Esophagus squamous epithelium (tissue), 5 donors: Measurements from ENCODE around the gene KIAA1614. TPM values are rescaled to one million over a fixed set of nuclear protein-coding genes. Genes with fewer than 3 reads are reported as not detected.

Experiments
- DNase-seq: peaks from one replicate; lab custom pipeline; 2025; lab: John Stamatoyannopoulos, UW
- H3K27ac ChIP-seq, 4 donors: fragments of 200-600 bp; sonication (generic); one replicate each; pipeline ENCODE4 v1.5.1; 2016 to 2019; ENCODE audit warnings: mild to moderate bottlenecking in 1 of 4
- H3K27me3 ChIP-seq, 4 donors: fragments of 200-600 bp; sonication (generic); 1 replicate in 3 of 4; 2 replicates in 1 of 4; pipeline versions ENCODE4 v1.5.1 to v1.6.0; 2017 to 2021; ENCODE audit warnings: antibody characterized with exemption in 1 of 4
- H3K36me3 ChIP-seq, 3 donors: fragments of 200-600 bp; sonication (generic); one replicate each; pipeline ENCODE4 v1.5.1; 2016 to 2019
- H3K4me1 ChIP-seq, 3 donors: fragments of 200-600 bp; sonication (generic); one replicate each; pipeline ENCODE4 v1.5.1; 2017 to 2019
- H3K4me3 ChIP-seq, 4 donors: fragments of 200-600 bp; sonication (generic); 1 replicate in 3 of 4; 2 replicates in 1 of 4; pipeline ENCODE4 v1.5.1; 2016 to 2019; ENCODE audit warnings: mild to moderate bottlenecking in 2 of 4, moderate library complexity in 1 of 4
- H3K9me3 ChIP-seq, 3 donors: fragments of 200-600 bp; sonication (generic); one replicate each; pipeline ENCODE4 v1.5.1; 2016 to 2019
- POLR2A ChIP-seq, 4 donors: fragments of 450-650 bp; IDR thresholded peaks; one replicate each; pipeline ENCODE4 v1.6.1; 2017; ENCODE audit warnings: antibody characterized with exemption in 4 of 4, mild to moderate bottlenecking in 4 of 4, moderate library complexity in 3 of 4
- WGBS, 2 donors: methylation state at CpG; one replicate each; pipeline ENCODE4 v1.1.5; 2018; 5-methylcytosine and 5-hydroxymethylcytosine counted together
- intact Hi-C: fragments of 100-400 bp; cut with DNase I; formaldehyde crosslinking; loops from one replicate; pipeline ENCODE4 v1.15.0; 2022
- total RNA-seq, 4 donors: library from RNA; depleted of rRNA; stranded (reverse); fragments of >200 nt; gene quantifications; one replicate each; pipeline ENCODE4 v1.1.0, GENCODE V29; 2016
- TF ChIP-seq, protein P1 (sequence below), 6 experiments: fragments of 450-650 bp in 4 of 6; fragments of 200-600 bp in 2 of 6; sonication (generic) in 2 of 6; IDR thresholded peaks; one replicate each; pipeline ENCODE4 v1.5.1; 2016 to 2019; ENCODE audit warnings: antibody characterized with exemption in 6 of 6, mild to moderate bottlenecking in 4 of 6, moderate library complexity in 4 of 6
- donor health status: DM: yes; HTN: yes; CAD: no.

The KIAA1614 gene
- total RNA-seq, 4 donors from 2014 or later: 0.66 to 7.6 (median 2.8) TPM

DNA sequence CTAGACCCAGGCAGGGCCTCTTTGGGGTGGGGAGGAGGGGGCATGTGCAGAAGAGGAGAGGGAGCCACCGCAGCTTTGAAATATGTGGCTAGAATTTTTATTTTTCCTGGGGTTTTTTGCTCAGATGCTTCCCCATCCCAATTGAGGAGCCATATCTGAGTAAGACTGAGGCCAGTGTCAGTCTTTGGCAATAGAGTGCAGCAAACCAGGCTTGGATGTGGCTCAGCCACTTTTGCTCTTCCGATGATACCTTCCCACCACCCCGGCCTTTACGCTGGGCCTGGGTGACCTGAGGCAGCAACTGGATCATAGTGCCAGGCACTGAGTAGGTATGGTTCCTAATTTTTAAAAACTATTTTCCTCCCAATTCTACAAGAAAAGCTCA, 36.9 kb downstream of the KIAA1614 start:
- Histone ChIP-seq H3K9me3 (no peaks in the 10 kb centered on the region), H3K36me3 (peaks cover 0 to 59% (median 0%) of the 10 kb centered on the region in 3 donors), H3K27ac (no peak overlapping the region), H3K4me1 (peaks cover 9 to 43% (median 15%) of the 10 kb centered on the region in 3 donors), H3K27me3 (no peaks in the 10 kb centered on the region), H3K4me3 (no peak overlapping the region)
- 94 to 97% methylated on average over 3 to 4 of the region's 4 CpGs for WGBS, 2 donors
- intact Hi-C loops: no loop called here
- no peak for TF ChIP-seq POLR2A (IDR thresholded peaks at IDR 0.05)
- TF ChIP-seq, protein P1, sequence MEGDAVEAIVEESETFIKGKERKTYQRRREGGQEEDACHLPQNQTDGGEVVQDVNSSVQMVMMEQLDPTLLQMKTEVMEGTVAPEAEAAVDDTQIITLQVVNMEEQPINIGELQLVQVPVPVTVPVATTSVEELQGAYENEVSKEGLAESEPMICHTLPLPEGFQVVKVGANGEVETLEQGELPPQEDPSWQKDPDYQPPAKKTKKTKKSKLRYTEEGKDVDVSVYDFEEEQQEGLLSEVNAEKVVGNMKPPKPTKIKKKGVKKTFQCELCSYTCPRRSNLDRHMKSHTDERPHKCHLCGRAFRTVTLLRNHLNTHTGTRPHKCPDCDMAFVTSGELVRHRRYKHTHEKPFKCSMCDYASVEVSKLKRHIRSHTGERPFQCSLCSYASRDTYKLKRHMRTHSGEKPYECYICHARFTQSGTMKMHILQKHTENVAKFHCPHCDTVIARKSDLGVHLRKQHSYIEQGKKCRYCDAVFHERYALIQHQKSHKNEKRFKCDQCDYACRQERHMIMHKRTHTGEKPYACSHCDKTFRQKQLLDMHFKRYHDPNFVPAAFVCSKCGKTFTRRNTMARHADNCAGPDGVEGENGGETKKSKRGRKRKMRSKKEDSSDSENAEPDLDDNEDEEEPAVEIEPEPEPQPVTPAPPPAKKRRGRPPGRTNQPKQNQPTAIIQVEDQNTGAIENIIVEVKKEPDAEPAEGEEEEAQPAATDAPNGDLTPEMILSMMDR (IDR thresholded peaks at IDR 0.05): no peak
- DNase-seq: no peak

DNA sequence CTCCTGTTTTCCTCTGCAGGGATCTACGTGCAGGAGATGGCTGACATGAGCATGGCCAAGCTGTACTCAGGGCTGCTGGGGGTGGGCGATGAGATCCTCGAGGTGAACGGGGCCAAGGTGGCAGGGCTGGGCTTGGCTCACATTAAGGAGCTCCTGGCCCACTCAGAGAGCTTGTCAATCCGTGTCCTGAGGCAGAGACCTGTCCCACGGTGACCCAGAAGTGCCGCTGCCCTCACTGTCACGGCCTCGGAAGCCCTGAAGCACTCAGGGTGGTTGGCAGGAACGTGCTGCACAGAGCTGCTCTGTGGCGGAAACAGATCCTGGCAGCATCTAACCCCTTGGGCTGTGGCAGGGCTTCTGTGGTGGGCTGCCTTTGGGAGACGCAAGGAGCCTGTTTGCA, 37.6 kb downstream of the KIAA1614 start:
- Histone ChIP-seq H3K27me3 (no peaks in the 10 kb centered on the region), H3K36me3 (peaks cover 0 to 52% (median 0%) of the 10 kb centered on the region in 3 donors), H3K9me3 (no peaks in the 10 kb centered on the region), H3K27ac (no peak overlapping the region), H3K4me1 (peaks cover 9 to 50% (median 22%) of the 10 kb centered on the region in 3 donors), H3K4me3 (no peak overlapping the region)
- DNase-seq: no peak
- TF ChIP-seq POLR2A (IDR thresholded peaks at IDR 0.05): no peak
- TF ChIP-seq, protein P1 (IDR thresholded peaks at IDR 0.05): no peak
- 71 to 87% methylated on average over 4 to 6 of the region's 12 CpGs for WGBS, 2 donors
- intact Hi-C loops: no loop called here

DNA sequence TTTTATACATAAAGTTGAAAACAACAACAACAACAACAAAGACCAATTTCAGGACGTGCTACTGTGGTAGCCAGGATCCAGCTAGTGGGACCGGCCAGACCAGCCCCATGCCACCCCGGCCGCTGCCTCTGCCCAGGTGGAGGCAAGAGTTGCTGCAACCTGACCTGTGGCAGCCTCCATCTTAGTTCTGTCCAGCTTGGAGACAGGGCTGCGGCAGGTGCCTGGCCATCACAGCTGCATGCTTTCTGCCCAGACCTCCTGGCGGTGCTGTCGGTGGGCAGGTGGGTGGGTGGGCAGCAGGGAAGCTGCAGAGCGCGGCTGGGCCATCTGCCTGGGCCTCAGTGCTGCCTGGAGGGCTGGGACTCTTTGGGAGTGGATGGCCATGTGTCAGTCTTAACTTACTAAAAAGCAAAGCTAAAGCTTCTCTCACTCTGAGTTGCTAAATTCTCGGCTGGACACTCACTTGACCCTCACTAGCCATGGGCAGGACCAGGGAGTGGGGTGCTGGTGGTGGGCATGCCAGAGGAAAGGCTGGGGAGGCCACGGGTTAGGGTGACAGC, 38.6 kb downstream of the KIAA1614 start:
- Histone ChIP-seq H3K27me3 (no peaks in the 10 kb centered on the region), H3K4me3 (no peak overlapping the region), H3K36me3 (peaks cover 0 to 43% (median 0%) of the 10 kb centered on the region in 3 donors), H3K4me1 (peaks cover 9 to 58% (median 29%) of the 10 kb centered on the region in 3 donors), H3K9me3 (no peaks in the 10 kb centered on the region), H3K27ac (no peak overlapping the region)
- 74 to 91% methylated on average over 2 to 4 of the region's 11 CpGs for WGBS, 2 donors
- TF ChIP-seq POLR2A (IDR thresholded peaks at IDR 0.05): no peak
- TF ChIP-seq, protein P1 (IDR thresholded peaks at IDR 0.05): no peak
- intact Hi-C loops: no loop called here
- no peak for DNase-seq

DNA sequence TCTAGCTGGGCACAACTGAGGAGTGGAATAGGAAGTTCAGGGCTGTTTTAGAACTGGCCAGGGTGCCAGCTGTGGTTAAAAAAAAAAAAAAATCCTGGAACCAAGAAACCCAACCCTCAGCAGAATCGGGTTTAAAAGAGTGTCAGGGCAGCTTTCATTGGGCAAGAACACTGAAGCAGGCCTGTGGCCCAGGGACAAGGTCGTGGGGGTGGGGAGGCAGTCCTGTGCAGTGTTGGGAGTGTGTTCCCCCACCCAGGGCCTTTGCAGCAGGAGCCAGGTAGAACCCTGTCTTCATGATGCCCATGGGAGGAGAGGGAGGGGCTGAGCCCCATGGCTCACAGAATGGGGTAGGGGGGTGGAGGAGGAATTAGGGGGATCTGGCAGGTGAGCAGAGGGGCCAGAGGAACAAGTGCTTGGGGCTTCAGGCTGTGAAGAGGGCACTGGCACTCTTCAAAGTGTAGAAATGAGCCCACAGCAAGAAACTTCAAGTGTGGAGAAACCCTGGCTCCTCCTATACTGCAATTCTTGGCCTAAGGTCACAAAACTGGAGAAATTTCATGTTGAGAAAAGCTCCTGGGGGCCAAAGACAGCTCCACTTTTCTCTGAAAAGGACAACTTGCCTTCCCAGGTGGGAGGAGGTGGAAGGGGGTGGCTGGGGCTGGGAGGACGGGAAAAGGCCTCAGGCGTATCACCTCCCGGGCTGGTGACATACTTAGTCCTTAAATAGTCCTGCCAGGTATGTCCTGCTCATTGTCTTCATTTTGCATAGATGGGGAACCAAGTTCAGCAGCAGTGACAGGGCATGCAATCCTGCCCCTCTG, 39.3 kb downstream of the KIAA1614 start:
- H3K27me3 ChIP-seq: no peaks in the 10 kb centered on the region
- no peak overlapping the region for H3K27ac ChIP-seq
- 22 to 46% methylated on average over 3 to 5 of the region's 5 CpGs for WGBS, 2 donors
- intact Hi-C loops: no loop called here
- H3K36me3 ChIP-seq: peaks cover 0 to 39% (median 0%) of the 10 kb centered on the region in 3 donors
- H3K9me3 ChIP-seq: no peaks in the 10 kb centered on the region
- peaks cover 9 to 59% (median 32%) of the 10 kb centered on the region in 3 donors for H3K4me1 ChIP-seq
- H3K4me3 ChIP-seq: no peak overlapping the region
- DNase-seq: no peak
- TF ChIP-seq, protein P1 (IDR thresholded peaks at IDR 0.05): no peak
- TF ChIP-seq POLR2A (IDR thresholded peaks at IDR 0.05): no peak

DNA sequence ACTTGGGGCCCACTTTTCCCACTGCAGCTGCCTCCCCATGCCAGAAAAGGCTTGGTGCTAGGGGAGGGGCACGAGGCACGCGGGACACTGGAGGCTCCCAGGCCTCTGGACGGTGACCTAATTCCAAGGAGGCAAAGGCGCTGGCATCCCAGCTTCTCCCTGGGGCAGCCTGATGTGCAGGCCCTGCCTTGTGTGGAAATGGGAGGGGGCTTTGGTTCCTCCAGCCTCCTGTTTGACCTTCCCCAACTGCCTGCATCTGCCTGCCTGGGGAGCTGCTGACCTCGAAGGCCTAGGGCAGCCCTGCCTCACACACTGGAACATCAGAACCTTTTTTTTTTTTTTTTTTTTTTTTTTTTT, 39.9 kb downstream of the KIAA1614 start:
- intact Hi-C loops: no loop called here
- Histone ChIP-seq H3K36me3 (peaks cover 0 to 37% (median 0%) of the 10 kb centered on the region in 3 donors), H3K4me1 (peaks cover 9 to 59% (median 32%) of the 10 kb centered on the region in 3 donors), H3K4me3 (no peak overlapping the region), H3K27ac (no peak overlapping the region), H3K9me3 (no peaks in the 10 kb centered on the region), H3K27me3 (no peaks in the 10 kb centered on the region)
- 54 to 85% methylated on average over 1 to 4 of the region's 6 CpGs for WGBS, 2 donors
- DNase-seq: no peak
- TF ChIP-seq, protein P1 (IDR thresholded peaks at IDR 0.05): no peak
- no peak for TF ChIP-seq POLR2A (IDR thresholded peaks at IDR 0.05)
